HEK293T (cell line): ENCODE measurements around the gene CABP4.

Experiments
- ARNT ChIP-seq: fragments of 450-650 bp; IDR thresholded peaks from 2 replicates; pipeline ENCODE4 v1.6.1; 2017; ENCODE audit warnings: mild to moderate bottlenecking
- FOXA1 ChIP-seq: fragments of 450-650 bp; IDR thresholded peaks from 2 replicates; pipeline ENCODE4 v1.6.1; 2016; ENCODE audit warnings: mild to moderate bottlenecking
- FOXK2 ChIP-seq: fragments of 450-650 bp; IDR thresholded peaks from 2 replicates; pipeline ENCODE4 v1.6.1; 2016; ENCODE audit warnings: mild to moderate bottlenecking
- FOXM1 ChIP-seq: fragments of 450-650 bp; IDR thresholded peaks from 2 replicates; pipeline ENCODE4 v1.6.1; 2017; ENCODE audit warnings: mild to moderate bottlenecking, borderline replicate concordance
- HDGF ChIP-seq: fragments of 450-650 bp; IDR thresholded peaks from 2 replicates; pipeline ENCODE4 v1.6.1; 2017; ENCODE audit warnings: antibody characterized with exemption, borderline replicate concordance
- LEF1 ChIP-seq: fragments of 450-650 bp; IDR thresholded peaks from 2 replicates; pipeline ENCODE4 v1.6.1; 2017; ENCODE audit warnings: mild to moderate bottlenecking, borderline replicate concordance
- NFRKB ChIP-seq: fragments of 450-650 bp; IDR thresholded peaks from 2 replicates; pipeline ENCODE4 v1.6.1; 2016; ENCODE audit warnings: mild to moderate bottlenecking, moderate library complexity
- SP1 ChIP-seq: fragments of 450-650 bp; IDR thresholded peaks from 2 replicates; pipeline ENCODE4 v1.6.1; 2017
- SUZ12 ChIP-seq: fragments of 450-650 bp; IDR thresholded peaks from 2 replicates; pipeline ENCODE4 v1.6.1; 2016; ENCODE audit warnings: mild to moderate bottlenecking
- ZNF384 ChIP-seq: fragments of 450-650 bp; IDR thresholded peaks from 2 replicates; pipeline ENCODE4 v1.6.1; 2016
- TF ChIP-seq, protein P1 (sequence below): fragments of 450-650 bp; IDR thresholded peaks from 2 replicates; pipeline ENCODE4 v1.6.1; 2016

DNA sequence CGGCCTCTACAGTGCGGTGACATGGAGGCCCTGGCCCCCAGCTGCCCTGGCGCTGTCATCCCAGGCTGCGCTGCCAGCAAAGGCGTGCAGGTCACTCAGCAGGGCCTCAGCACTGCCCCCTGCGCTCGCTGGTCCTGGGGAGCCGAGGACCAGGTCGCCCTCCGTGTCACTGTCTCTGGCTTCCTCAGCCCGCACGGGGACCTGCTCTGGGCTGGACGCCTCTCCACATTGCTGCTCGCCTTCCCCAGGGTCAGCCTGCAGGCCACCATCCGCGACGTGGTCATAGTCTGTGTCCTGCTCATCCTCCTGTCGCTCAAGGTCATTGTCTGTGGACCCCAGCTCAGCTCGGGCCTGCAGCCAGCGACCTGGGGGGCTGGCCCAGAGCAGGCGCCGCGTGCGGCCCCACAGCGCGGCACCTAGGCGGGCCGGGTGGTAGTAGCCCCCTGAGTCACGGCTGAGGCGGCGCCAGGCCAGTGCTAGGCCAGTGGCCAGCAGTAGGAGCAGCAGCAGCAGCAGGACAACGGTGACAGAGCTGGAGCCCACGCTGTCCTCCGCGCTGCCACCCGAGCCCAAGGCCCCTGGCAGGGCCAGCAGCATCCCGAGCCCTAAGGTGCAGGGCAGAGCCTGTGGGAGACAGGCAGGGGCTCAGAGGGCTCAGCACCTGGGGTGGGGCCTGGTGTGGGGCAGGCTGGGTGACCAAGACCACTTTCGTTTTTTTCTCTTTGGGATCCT is 19.3 kb upstream of the CABP4 start:
- TF ChIP-seq NFRKB, result no peak
- TF ChIP-seq FOXK2, result no peak
- TF ChIP-seq LEF1, result no peak
- TF ChIP-seq ARNT, result no peak
- no peak for TF ChIP-seq ZNF384
- no peak for TF ChIP-seq FOXM1
- TF ChIP-seq, protein P1, sequence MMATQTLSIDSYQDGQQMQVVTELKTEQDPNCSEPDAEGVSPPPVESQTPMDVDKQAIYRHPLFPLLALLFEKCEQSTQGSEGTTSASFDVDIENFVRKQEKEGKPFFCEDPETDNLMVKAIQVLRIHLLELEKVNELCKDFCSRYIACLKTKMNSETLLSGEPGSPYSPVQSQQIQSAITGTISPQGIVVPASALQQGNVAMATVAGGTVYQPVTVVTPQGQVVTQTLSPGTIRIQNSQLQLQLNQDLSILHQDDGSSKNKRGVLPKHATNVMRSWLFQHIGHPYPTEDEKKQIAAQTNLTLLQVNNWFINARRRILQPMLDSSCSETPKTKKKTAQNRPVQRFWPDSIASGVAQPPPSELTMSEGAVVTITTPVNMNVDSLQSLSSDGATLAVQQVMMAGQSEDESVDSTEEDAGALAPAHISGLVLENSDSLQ, result no peak
- no peak for TF ChIP-seq FOXA1
- TF ChIP-seq SP1, result no peak
- TF ChIP-seq HDGF, result no peak
- TF ChIP-seq SUZ12, result no peak
